NCI-H226 (cell line): ENCODE results near the gene CRMP1.

Source experiments
- DNase-seq: peaks from one replicate; pipeline ENCODE4 v3.0.0-alpha.2; 2015

CRMP1 gene

GRCh38 chr4:5919044-5919443 lies 26.2 kb upstream of the CRMP1 start:
- DNase-seq, result no peak

GRCh38 chr4:5918331-5918985 lies 25.6 kb upstream of the CRMP1 start:
- DNase-seq, result no peak

GRCh38 chr4:5917672-5918071 lies 24.8 kb upstream of the CRMP1 start:
- no peak for DNase-seq

- no peak for DNase-seq
Measured at GRCh38 chr4:5916229-5916628, 23.3 kb upstream of the CRMP1 start.

GRCh38 chr4:5913454-5913853 lies 20.6 kb upstream of the CRMP1 start:
- DNase-seq, result no peak

- no peak for DNase-seq
Measured at GRCh38 chr4:5912614-5913019, 19.7 kb upstream of the CRMP1 start.

- DNase-seq, result no peak
Measured at GRCh38 chr4:5908876-5909427, 16.1 kb upstream of the CRMP1 start.

- DNase-seq, result no peak
Measured at GRCh38 chr4:5906191-5906590, 13.3 kb upstream of the CRMP1 start.

- no peak for DNase-seq
Measured at GRCh38 chr4:5905714-5906113, 12.8 kb upstream of the CRMP1 start.

- DNase-seq, result no peak
Measured at GRCh38 chr4:5900844-5901243, 8.0 kb upstream of the CRMP1 start.

GRCh38 chr4:5899881-5900280 lies 7.0 kb upstream of the CRMP1 start:
- DNase-seq, result no peak

- DNase-seq, result no peak
Measured at GRCh38 chr4:5899396-5899795, 6.5 kb upstream of the CRMP1 start.

- DNase-seq, result no peak
Measured at GRCh38 chr4:5897674-5898073, 4.8 kb upstream of the CRMP1 start.

GRCh38 chr4:5895287-5895686 lies 2.4 kb upstream of the CRMP1 start:
- no peak for DNase-seq

GRCh38 chr4:5894266-5894665 lies 1.4 kb upstream of the CRMP1 start:
- no peak for DNase-seq

GRCh38 chr4:5893591-5893990 lies 705 bp upstream of the CRMP1 start:
- DNase-seq, result no peak

GRCh38 chr4:5892323-5893003 lies 423 bp downstream of the CRMP1 start:
- DNase-seq, result no peak

GRCh38 chr4:5891563-5892322 lies 1.1 kb downstream of the CRMP1 start:
- DNase-seq, result no peak

- no peak for DNase-seq
Measured at GRCh38 chr4:5890063-5890727, 2.7 kb downstream of the CRMP1 start.

- no peak for DNase-seq
Measured at GRCh38 chr4:5889002-5889696, 3.7 kb downstream of the CRMP1 start.

GRCh38 chr4:5888222-5889001 lies 4.5 kb downstream of the CRMP1 start:
- no peak for DNase-seq
